Measurements from ENCODE around the gene HOXA4. TPM values are rescaled to one million over a fixed set of nuclear protein-coding genes. Genes with fewer than 3 reads are reported as not detected.

Gene HOXA4
- total RNA-seq, 2 donors from 2014 or later = 0.97 to 1.0 TPM

DNA sequence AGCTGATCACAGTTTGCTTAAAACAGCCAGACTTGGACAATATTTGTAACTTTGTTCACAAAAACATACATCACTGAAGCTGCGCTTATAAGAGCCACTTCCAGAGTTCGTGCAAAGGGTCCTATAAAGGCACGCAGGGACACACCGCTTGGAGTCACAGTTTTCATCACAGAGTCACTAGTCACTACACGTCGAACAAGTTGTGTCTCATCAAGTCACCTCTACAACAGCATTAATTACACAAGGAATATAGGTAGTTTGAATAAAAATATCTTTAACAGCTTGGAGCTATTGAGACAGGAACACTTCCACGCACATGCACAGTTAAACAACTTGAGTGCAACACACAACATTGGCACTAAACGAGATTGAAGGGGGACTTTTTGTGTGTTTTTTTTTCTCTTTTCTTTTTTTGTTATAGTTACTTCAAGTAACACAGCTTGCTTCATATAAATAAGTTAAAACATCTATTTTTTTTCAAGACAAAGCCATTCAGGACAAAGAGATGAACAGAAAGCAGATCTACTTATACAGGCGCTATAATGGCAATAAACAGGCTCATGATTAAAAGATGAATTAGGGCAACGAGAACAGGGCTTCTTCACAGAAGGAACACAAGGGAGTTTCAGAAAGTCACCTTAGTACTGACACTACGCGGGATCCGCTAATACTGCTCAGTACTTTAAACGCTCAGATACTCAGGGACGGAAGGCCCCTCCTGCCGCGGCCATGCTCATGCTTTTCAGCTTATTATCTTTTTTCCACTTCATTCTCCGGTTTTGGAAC, 10.8 kb upstream of the HOXA4 start:
- DNase-seq (no peak), ATAC-seq (no peak)
- intact Hi-C loops (cut with DNase I) = no loop called here

DNA sequence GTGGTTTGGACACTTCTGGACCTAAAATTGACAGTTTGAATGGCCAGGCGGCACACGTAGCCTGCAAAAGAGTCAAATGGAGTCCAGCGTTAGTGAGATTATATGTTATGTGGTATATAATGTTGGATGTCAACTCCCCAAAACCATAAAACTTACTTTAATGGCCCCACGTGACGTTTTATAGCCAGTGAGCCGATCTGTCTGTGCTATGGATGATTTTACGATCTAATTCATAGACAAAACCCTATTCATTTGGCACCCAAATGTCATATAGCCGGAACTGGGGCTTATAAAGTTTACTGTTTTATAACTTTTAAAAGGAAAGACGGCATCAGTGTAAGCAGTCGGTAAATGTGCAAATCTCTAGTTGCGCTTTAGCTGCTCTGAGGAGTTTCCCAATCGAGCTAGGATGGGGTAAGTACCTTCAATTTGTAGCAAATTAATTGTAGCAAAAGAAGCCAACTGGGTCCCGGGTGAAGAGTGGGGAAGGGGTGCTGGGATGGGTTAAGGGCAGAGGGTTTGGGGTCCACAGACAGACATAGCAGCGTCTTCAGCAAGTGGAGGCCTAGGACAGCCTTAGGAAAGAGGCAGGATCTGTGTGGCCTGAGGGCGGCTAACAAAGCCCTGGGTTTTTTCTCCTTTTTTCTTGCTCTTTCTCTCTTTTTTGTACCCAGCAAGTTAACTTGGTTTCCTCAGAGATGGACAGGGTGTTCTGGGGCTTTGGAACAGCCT, 9.7 kb upstream of the HOXA4 start:
- ATAC-seq (no peak), DNase-seq (no peak)
- intact Hi-C loops (cut with DNase I) = no loop called here

DNA sequence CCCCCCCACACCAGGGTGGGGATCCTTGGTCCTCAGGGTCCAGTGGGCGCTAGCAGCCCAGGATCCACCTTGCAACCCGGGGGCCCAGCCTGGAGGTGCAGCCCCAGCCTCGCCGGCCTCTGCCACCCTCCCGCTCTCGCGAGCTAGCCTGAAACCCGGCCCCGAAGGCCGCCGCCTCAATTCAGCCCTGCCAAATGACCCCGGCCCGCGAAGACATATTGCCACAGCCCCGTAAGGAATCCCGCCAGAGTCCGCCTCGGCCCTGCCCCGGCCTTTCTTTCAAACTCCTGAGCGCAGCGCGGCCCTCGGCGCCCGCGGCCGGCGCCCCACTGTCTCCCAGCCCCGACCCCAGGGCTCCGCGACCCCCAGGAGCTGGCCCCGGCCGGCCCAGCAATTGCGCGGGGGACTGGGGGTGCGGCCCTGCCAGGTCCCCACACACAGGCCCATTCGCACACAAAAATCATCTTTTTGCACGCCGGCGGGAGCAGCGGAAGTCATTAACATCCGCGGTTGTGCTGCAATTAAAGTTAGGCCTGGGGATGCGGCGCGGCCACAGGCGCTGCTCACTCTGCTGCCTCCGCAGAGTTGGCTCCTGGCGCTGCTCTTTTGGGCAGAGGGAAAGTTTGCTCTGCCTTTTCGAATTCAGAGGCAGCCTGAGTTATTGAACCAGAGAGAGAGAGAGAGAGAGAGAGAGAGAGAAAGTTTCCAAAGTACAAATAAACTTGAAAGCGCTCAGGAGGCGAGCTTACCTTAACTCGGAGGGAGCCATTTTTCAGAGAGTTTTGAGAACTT, 9.0 kb upstream of the HOXA4 start:
- intact Hi-C loops (cut with DNase I) = no loop called here
- ATAC-seq = no peak
- DNase-seq = no peak

DNA sequence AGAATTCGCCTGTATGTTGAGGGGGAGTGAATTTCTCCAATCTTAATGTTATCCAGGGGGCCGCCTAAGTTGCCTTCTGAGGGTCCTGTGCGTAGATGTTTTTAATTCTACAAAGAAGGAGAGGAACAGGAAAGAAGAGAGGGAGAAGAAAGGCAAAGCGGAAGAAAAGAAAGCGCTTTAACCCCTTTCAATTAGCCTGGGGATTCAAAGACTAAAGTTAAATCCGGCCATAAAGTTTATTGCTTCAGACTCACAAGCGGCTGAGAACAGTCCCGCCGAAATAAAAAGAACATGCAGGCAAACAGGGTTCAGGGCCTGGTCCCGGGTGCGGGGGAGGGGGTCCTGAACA, 8.4 kb upstream of the HOXA4 start:
- DNase-seq (no peak), ATAC-seq (no peak)
- intact Hi-C loops (cut with DNase I) = no loop called here

DNA sequence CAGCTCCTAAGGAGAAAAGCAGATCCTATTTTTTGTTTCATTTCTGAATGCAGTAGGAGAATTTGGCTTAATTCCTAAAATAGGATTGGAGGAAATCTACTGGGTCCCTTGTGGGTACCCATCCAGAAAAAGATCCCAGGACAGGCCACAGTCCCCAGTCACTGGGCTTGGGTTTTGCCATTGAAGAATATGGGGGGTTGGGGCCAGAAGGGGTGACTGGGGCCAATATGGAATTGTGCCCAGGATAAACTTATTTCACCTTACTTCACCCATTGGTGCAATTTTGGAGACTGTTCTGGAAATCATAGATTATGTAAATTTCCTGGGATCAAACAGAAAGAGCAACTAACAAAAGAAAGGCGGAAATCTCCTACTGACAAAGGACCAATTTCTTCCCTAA, 7.9 kb upstream of the HOXA4 start:
- DNase-seq (no peak), ATAC-seq (no peak)
- intact Hi-C loops (cut with DNase I) = no loop called here

DNA sequence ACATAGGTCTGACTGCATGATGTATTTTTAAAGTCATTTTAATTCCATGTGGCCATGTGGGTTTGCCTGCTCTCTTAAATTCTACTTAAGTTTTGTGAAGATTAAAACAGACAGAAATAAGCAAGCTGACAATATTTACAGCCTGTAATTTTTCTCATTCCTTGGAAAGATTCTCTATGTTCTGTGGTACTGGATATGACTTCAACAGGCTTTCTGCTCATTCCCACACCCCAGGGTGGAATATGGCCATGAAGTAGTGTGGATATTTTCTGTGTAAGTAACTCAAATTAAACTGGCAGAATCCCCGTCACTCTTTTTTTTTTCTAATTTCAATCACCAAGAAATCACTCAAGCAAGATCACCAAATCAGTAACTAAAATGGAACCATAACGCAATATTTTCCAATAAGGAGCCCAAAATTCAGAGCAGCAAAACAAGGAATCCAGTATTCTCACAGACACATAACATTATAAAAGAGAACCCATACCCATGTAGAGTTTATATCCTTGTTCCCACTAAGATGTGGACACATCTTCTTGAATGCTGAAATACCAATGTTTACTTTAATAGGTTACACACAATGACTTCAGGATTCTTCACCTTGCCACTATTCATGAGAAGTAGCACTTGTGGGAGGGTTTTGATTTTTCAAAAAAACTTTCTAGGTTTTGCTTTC, 7.2 kb upstream of the HOXA4 start:
- intact Hi-C loops (cut with DNase I) = no loop called here
- no peak for DNase-seq
- ATAC-seq = no peak

DNA sequence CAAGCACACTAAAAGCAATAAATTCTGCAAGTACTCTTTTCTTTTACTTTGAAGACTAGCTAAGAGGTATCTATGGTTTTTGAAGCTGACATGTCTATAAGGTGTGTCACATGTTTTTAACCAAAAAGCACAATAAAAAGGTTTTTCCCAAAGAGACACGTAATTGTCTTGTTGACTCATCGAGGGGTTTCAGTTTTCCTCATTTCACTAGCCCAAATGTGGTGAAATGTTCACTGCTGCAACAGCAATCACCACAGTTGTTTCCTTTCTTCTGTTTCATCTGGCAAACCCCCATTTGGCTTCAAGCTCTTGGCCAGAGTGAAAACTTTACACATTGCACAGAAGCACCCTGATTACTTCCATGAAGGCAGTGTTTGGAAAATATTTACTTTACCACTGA, 3.8 kb upstream of the HOXA4 start:
- intact Hi-C loops (cut with DNase I) = no loop called here
- DNase-seq = no peak
- no peak for ATAC-seq

DNA sequence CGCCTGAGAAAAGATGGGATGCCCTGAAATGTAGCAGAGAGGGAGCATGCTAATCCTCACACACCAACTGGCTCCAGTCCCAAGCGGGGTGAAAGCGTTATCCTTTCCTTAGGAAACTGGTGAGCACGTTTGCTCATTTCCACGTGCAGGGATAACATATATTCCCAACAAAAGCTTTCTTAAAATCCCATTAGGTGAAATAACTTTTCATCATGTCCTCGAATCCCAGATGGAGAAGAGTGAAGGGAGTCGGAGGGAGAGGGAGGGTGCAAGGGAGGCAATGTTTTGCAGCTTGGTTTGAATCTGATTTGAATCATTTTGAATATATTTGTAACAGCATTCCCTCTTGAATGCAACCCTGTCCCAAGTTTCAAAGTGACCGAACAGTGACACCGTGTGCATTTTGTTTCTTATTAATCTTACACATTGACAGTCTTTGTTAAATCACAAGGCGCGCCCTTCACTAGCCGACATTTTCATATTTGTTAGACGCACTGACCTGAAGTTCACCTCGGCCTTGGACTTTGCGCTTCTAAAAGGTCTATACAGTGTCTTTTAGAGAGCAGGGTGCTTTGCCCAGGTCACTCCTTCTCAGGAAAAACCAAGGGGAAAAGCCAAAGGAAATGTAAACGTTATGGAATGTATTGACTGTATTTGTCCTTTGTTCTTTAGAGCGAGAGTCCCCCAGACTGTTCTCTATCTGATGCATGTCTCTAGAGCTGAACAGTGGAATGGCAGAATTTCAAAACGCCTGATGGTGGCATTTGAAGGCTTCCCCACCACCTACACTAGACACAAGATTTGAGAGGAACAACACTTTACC, 3.1 kb upstream of the HOXA4 start:
- intact Hi-C loops (cut with DNase I) = no loop called here
- ATAC-seq (no peak), DNase-seq (no peak)

DNA sequence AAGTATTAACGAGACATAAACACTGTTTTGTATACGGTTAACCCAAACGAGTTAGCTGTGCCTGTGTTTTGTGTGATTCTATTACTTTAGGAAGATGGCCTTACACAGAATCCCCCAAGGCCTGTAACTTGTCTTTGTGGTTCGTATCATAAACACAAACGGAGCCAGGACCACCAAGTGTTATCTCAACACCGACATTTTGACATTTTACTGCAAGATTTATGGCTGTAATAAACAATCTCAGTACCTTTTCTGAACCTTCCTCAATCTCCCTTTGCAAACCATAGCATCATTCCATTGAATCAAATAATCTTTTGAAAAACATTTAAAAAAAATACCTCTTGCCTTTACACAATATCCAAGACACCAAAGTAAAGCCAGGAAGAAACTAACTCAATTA, 2.4 kb upstream of the HOXA4 start:
- no peak for DNase-seq
- intact Hi-C loops (cut with DNase I) = no loop called here

DNA sequence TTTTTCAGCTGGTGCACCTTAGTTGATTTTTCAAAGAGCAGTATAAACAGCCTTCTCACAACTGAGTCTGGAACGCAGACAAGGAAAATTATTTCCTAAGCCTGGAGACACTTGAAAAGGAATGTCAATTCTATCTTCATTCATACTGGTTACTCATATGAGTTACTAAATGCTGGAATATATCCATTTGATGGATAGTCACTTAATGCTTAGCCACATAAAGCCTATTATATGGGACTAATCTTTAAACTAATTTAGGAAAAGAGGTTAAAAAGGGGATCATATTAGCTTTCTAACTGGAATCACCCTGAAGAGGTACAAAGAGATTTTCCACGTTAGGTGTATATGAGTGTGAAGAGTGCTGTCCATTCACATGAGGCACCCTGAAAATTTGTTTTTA, 1.7 kb upstream of the HOXA4 start:
- no peak for ATAC-seq
- intact Hi-C loops (cut with DNase I) = no loop called here
- DNase-seq = no peak

More for the DNA sequence above, 2.4 kb upstream of the HOXA4 start:
- ATAC-seq = no peak

DNA sequence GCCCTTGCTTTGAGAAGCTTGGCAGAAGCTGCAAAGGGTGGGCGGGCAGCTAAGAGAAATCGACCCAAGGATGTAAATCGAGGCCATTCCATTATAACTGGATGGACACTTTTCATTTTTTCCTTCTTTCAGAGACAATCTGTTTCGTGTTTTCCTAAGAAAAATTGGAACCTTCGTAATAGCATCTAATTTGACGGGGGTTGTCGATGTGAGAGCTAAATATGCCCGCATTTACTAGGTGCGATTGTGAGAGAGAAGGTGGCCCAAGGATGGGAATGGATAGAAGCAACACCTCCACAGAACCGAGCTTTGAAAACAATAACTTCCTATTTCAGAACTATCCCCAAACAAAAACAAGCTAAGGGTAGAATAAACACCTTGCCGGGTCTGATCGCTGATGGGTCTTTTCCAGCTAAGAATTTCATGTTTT, 848 bp upstream of the HOXA4 start:
- intact Hi-C loops (cut with DNase I) = no loop called here
- ATAC-seq (no peak), DNase-seq (no peak)

DNA sequence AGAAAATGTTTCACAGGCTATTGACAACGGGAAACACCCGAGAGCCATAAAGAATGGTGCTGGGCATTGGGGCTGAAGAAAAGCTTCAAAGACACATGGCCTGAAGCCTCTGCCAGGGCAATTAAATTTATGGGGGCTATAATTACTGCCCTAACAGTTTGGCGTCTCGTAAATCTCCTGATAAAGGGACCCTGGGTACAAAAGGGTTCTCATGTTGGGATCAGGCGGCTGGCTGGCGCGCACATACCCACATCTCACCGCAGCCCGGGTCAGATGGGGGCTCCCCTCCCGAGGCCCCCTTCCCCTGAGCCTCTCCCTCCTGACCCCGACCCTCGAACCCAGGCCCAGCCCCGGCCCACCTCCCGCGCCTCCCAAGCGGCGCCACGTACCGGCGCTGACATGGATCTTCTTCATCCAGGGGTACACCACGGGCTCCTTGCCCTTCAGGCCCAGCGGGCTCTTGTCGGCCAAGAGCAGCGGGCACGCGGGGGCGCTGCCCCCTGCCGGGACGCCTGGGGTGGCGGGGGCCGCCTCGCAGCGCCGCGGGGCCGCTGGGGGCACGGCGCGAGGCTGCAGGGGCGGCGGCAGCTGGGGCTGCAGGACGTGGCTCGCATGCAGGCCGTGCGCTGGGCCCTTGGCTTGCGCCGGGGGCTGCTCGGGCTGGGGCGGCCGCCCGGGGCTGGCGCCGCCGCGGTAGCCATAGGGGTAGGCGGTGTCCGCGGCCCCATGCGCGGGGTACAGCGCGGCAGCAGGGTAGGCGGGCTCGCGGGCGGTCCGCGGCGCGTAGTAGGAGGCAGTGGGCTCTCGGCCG, 623 bp downstream of the HOXA4 start:
- ATAC-seq (peak; percentile 38), DNase-seq (no peak)
- intact Hi-C loops (cut with DNase I) = no loop called here

DNA sequence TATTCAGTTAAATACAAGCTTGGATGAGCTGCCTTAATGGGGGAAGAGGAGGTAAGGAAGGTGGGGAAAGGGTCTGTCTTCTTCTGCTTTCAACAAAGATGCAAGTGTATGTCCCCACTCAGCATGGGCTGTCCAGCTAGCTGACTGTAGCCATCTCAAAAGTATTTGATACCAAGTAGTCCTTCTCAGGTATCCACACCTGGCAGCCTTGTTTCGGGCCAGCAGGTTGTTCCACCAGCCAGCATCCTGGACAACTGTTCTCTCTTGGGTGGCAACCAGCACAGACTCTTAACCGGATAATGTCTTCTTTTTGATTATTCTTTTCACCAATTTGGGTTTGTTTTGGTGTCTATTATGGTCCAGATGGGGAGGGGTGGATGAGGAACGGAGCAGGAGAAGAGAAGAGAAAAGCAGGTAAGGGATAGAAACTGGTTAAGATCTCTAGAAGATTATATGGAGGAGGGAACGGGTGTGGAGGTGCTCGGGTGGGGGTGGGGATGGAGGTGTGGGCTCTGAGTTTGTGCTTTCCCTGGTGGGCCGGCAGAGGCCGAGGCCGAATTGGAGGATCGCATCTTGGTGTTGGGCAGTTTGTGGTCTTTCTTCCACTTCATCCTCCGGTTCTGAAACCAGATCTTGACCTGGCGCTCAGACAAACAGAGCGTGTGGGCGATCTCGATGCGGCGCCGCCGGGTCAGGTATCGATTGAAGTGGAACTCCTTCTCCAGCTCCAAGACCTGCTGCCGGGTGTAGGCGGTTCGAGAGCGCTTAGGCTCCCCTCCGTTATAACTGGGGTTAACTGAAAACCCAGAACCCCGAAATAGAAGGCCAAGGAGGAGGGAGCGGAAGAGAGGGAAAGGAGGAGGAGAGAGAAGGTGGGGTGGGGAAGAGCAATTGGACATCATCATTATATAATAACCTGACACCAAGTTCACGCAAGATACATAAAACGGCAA, 1.5 kb downstream of the HOXA4 start:
- no peak for DNase-seq
- intact Hi-C loops (cut with DNase I) = no loop called here

DNA sequence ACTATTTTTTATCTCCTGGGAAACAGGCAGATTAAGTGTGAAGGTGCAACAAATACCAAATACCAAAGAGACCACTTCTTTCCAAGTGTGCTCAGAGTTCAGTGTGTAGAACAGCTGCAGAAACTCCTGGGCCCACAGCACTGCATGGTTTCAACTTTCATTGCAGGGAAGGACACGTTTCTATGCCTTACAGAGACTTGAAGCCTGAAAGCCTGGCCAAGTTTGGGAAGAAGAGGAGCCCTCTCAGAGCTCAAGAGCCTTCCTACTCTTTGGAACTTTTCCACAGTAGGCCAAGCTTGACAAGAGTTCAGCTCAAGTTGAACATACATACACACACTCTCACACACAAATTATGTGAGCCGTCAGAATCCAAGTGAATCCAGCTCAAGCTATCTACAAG, 2.5 kb downstream of the HOXA4 start:
- DNase-seq = no peak
- intact Hi-C loops (cut with DNase I) = no loop called here
- ATAC-seq = no peak

More for the DNA sequence above, 1.5 kb downstream of the HOXA4 start:
- no peak for ATAC-seq

DNA sequence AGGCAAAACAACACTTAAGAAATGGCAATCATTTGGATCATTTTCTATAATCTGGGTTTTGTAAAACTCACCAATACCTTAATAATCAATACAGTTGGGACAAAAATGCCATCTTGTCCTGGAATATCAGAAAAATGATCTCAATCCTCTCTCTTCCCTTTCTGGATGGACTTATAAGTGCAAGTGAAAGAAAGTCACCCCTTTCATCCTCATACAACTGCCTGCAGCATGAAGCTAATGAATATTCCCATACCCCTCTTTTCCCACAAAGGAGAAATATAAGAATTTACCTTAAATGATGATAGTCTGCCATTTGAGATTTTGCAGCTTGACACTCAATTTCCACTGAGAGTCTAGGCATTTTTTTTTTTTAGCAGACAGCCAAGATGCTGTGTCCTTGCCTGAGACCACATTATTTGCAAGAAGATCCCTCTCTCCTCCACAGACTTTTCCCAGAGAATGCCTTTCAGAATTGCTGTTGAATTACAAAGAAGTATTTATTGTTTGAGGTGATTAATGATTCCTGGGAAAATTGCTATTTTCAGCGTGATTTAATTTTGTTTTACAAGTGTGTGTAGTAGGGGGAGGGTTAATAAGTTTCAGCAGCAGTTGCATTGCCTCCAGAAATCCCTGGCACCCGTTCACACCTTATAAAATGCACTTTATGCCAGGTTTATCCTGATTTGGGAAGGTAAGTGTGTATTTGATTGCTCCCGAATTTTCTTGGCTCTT, 3.8 kb downstream of the HOXA4 start:
- intact Hi-C loops (cut with DNase I) = no loop called here
- DNase-seq = no peak
- ATAC-seq = no peak

DNA sequence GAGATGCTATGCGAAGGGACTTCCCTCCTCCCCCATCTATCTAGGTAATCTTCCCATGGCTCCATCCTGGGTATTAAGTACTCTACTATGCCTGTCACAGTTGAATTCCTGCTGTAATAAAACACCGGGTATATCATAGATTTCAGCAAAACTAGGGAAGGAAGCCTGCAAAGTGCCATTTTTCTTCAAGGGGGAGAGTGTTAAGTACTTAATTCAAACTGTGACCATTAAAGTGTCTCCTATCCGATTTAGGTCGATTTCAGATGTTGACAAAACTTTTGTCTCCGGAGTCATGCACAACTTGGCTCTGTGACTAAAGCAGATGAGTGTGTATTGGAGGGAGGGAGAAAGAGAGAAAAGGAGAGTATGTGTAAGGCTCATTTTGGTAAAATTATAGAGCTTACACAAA, 4.6 kb downstream of the HOXA4 start:
- intact Hi-C loops (cut with DNase I) = no loop called here
- ATAC-seq (no peak), DNase-seq (no peak)

Measured in left cardiac atrium (tissue), 4 donors.